ENCODE results near the gene OR6F1.

GRCh38 chr1:247749870-247750269 lies 33.4 kb upstream of the OR6F1 start:
- TF ChIP-seq ELF1 (IDR thresholded peaks at IDR 0.05) (no peak), RAD21 (IDR thresholded peaks at IDR 0.05; ENCODE audit: low read length) (no peak), MEF2A (IDR thresholded peaks at IDR 0.05; ENCODE audit: borderline replicate concordance, low read depth) (no peak), SIN3A (IDR thresholded peaks at IDR 0.05; ENCODE audit: borderline replicate concordance, low read depth, low read length) (no peak), SMC3 (IDR thresholded peaks at IDR 0.05; ENCODE audit: low read depth, low read length) (no peak), CTCF (IDR thresholded peaks at IDR 0.05) (no peak), MXI1 (IDR thresholded peaks at IDR 0.05; ENCODE audit: low read depth, low read length) (no peak), POLR2AphosphoS5 (IDR thresholded peaks at IDR 0.05; ENCODE audit: low read depth, low read length) (no peak), GATA2 (CRISPR knock-in tag; IDR thresholded peaks at IDR 0.05) (no peak), JUND (IDR thresholded peaks at IDR 0.05) (no peak), NFIC (IDR thresholded peaks at IDR 0.05; ENCODE audit: borderline replicate concordance) (no peak), RCOR1 (IDR thresholded peaks at IDR 0.05; ENCODE audit: low read length) (no peak)
